DMS153 treated with DMSO at 0.1 percent for 48 hours (cell line): ENCODE data around the gene MYH11.
A peak's percentile ranks its signal among the peaks of the same experiment; 100 is the strongest.

Source experiments
- DNase-seq: peaks from one replicate; lab custom pipeline; 2025; ENCODE audit not compliant: unreplicated experiment; lab: John Stamatoyannopoulos, UW

The MYH11 gene

GRCh38 chr16:15779664-15780351 lies 77.0 kb downstream of the MYH11 start:
- no peak for DNase-seq

GRCh38 chr16:15778999-15779614 lies 77.7 kb downstream of the MYH11 start:
- no peak for DNase-seq

- DNase-seq = no peak
Measured at GRCh38 chr16:15778204-15778743, 78.6 kb downstream of the MYH11 start.

GRCh38 chr16:15777533-15778203 lies 79.2 kb downstream of the MYH11 start:
- DNase-seq = peak; percentile 1

DNA sequence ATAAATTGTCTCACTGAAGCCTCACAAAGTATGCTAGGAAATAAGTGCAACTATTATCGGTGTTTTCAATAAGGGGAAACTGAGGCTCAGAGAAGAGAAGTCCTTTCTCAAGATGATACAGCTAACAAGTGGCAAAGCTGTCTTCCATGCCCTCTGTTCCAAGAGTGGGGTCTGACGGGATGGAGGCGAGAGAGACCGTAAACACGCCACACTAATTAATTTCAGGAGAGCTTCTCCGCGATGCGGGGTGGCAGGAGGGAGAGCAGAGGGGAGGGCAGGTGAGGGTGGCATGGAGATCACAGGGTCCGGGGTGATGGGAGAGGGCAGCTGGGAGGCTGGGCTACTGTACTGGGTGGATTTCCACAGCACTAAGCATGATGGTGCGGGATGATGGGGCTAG lies 80.3 kb downstream of the MYH11 start:
- DNase-seq = no peak

- DNase-seq = no peak
Measured at GRCh38 chr16:15775663-15776304, 81.0 kb downstream of the MYH11 start.

- no peak for DNase-seq
Measured at GRCh38 chr16:15775209-15775608, 81.6 kb downstream of the MYH11 start.

GRCh38 chr16:15773968-15774367 lies 82.9 kb downstream of the MYH11 start:
- DNase-seq = no peak

DNA sequence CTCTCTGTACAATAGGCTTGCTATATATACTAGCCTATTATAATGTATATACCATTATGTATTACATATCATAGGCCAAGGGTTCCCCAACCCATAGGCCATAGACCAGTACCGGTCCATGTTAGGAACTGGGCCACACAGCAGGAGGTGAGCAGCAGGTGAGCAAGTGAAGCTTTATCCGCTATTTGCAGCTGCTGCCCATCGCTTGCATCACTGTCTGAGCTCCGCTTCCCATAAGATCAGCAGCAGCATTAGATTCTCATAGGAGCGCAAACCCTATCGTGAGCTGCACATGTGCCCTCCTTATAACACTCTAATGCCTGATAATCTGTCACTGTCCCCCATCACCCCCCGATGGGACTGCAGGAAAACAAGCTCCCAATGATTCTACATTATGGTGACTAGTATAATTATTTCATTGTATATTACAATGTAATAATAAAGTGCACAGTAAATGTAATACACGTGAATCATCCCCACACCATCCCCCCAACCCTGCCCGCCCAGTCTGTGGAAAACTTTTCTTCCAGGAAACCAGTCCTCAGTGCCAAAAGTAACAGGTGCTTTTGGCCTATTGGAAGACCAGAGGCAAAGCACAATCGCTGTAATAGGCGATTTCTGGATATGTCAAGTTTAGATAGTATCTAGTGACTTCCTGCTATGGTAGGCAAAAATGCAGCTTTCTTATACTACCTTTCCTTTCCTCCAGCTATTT lies 84.1 kb downstream of the MYH11 start:
- DNase-seq = no peak

DNA sequence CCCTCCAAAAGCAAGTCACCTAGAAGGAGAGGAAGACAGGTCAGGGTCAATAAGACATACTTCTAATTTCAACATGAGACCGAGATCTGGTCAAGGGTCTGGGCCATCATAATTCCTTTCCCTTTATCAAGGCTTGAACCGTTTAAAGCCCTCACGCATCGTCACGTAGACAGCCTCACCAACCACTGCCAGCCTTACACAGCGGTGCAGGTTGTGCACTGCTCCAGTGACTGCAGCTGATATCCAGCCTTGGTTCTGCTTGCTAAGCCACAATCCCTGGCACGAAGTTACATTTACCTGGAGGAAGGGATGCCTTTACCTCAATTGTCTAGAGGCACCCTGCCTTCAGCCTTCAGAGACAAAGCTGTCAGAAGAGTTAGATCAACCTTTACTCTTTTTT lies 85.1 kb downstream of the MYH11 start:
- no peak for DNase-seq

GRCh38 chr16:15770512-15770911 lies 86.3 kb downstream of the MYH11 start:
- no peak for DNase-seq

DNA sequence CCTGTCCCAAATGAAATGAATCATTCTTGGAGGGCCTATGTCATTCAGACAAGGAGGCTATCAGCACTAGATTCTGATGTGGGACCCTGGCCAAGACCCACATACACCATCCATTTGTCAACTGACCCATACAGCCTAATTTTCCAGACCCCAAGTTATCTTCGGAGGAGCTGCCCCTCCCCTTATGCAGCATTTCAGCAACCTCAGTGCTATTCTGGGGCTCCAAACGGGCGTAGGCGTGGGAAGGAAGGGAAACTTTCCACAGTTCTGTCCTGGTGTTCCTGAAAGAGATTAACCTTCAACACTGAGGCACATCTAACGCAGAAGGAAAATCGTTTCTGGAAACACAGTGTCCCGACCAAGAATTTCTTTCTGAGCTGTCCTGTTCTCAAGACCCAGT lies 86.7 kb downstream of the MYH11 start:
- no peak for DNase-seq

DNA sequence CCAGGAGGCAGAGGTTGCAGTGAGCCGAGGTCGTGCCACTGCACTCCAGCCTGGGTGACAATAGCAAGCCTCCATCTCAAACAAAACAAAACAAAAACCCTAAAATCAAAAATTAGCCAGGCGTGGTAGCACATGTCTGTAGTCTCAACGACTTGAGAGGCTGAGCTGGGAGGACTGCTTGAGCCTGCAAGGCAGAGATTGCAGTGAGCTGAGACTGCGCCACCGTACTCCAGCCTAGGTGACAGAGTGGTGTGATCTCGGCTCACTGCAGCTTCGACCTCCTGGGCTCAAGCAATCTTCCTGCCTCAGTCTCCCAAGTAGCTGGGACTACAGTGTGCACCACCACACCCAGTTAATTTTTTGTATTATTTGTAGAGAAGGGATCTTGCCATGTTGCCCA lies 87.6 kb downstream of the MYH11 start:
- DNase-seq = no peak

DNA sequence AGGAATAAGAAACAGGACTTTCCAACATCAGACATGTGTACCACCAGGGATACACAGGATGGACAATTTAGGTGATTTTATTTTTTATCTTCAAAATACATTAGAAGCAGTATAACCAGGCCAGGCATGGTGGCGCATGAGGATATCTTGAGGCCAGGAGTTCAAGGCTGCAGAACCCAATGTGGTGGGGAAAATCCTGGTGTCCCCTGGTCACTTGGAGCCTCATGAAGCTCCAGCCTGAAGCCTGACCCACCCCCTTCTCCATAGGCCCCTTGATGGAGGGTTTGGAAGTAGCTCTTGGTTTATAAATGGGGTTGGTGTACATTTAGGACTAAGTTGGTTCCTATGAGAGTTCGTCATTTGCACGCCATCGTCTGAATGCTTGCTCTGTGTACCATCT lies 88.6 kb downstream of the MYH11 start:
- DNase-seq = no peak

DNA sequence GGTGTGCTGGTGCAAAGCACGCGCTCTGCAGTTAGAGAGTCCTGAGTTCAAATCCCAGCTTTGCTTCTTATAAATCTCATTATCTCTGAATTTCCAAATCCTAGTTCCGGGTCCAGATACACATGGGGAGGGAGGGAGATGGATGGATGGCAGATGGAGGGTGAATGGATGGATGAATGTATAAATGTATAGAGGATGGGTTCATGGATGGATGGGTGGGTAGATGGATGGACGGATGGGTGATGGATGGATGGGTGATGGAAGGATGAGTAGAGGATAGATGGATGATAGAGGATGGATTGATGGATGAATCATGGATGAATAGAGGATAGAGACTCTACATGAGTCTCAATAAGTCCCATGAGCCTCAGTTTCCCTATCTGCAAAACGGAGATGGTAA lies 89.9 kb downstream of the MYH11 start:
- DNase-seq = no peak

DNA sequence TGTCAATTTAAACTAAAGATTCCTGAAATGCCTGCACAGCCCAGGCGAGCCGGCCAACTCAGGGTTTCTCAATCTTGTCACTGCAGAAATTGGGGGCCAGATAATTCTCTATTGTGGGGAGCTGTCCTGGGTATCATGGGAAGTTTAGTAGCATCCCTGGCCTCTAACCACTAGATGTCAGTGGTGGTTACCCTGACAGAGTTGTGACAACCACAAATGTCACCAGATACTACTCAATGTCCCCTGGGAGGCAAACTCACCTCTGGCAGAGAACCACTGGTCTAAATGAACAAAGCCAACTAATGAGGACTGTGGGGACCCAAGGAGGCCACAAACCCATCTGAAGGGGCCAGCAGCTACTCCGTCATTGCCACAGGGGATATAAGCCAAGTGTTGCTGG lies 90.9 kb downstream of the MYH11 start:
- peak; percentile 42 for DNase-seq

DNA sequence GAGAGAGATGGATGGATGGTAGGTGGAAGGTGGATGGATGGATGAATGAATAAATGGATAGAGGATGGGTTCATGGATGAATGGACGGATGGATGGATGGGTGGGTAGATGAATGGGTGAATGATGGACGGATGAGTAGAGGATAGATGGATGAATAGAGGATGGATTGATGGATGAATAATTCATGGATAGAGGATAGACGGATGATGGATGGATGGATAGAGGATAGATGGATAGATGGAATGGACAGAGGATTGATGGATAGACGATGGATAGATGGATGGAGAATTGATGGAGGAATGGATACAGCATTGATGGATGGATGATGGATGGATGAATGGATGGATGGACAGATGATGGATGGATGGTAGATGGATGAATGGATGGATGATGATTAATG lies 91.7 kb downstream of the MYH11 start:
- DNase-seq = no peak

DNA sequence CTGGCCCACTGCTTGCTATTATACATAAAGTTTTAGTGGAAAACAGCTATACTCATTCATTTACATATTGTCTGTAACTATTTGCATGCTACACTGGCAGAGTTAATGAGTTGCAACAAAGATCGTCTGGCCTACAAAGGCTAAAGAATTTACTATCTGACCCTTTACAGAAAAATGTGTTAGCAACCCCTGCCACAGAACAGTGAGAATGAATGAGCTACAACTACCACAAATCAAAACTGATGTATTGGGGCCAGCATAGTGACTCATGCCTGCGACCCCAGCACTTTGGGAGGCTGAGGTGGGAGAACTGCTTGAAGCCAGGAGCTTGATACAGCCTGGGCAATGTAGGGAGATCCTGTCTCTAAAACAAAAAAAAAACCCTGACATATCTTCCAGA lies 92.7 kb downstream of the MYH11 start:
- no peak for DNase-seq

DNA sequence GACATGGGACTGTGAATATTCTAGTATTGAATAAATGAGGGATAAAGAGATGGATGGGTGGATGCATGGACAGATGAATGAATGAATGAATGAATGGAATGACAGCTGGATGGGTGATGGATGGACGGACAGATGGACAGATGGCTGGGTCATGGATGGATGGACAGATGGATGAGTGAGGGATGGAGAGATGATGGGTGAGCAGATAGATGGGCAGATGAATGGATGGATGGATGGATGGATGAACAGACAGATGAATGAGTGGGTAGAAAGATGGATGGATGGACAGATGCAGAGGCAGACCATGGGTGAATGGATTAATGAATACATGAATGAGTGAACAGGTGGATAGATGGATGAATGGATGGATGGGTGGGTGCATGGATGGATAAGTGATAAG lies 96.7 kb downstream of the MYH11 start:
- DNase-seq = no peak

DNA sequence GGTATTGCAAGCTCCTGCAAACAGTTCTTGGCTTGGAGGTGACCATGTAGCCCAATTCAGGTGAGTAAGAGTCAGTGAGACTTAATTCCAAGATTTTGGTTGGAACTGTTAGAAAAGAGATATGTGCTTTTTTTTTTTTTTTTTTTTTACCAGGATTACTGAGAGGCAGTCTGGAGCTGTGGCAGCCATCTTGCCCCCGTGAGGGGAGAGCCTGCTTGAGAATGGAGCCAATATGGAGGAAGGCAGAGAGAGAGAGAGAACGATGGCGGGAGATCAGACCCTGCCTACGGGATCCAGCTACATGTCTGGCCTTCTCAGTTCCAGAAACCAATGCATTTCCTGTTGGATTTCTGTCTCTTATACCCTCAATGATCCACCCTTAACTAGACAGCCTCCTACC lies 97.8 kb downstream of the MYH11 start:
- DNase-seq = no peak

DNA sequence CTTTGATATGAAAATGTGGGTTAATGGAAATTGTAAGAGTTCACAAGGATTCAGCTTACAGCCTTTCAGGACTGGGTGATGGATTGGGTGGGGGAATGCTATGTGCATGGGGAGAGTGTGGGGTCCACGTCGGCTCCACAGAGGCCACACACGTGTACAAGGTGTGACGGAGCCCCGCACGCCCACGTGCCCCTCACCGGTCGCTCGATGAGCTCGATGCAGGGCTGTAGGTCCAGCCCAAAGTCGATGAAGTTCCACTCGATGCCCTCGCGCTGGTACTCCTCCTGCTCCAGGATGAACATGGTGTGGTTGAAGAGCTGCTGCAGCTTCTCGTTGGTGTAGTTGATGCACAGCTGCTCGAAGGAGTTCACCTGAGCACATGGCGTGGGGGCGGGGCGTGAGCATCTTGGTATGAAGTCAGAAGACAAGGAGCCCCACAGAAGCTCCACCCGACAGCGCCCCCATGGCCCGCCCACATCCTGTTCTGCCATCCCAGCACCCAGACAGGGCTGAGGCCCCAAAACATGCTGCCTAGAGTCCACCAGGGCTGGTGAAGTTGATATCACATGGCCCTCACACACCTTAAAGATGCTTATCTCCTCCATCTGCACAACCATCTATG lies 99.1 kb downstream of the MYH11 start:
- DNase-seq = no peak
